ENCODE data around the gene GLS. TPM values are rescaled to one million over a fixed set of nuclear protein-coding genes. Genes with fewer than 3 reads are reported as not detected.
A peak's percentile ranks its signal among the peaks of the same experiment; 100 is the strongest.

Gene GLS
- total RNA-seq, 3 donors from 2014 or later (not counting 1 experiment from before 2014, with no cell fraction given), result 279 to 322 (median 285) TPM

DNA sequence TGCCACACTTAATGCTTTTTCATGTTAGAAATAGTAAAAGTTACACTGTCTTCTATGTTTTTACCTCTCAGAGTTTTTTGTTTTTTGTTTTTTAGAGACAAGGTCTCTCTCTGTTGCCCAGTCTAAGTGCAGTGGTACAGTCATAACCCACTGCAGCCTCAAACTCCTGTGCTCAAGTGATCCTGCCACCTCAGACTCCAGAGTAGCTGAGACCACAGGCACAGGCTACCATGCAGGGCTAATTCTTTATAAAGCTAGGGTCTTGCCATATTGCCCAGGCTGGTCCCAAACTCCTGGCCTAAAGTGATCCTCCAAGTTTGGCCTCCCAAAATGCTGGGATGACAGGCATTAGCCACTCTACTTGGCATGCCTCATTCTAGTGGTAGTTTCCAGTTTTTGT, 33.1 kb downstream of the GLS start:
- peaks cover 52% of the 10 kb centered on the region for H3K36me3 ChIP-seq (ENCODE audit: control insufficient read depth, insufficient read depth, low read length)
- no peak for DNase-seq
- Mint-ChIP-seq H3K27ac (peak overlapping the region in 1 of 2 donors; percentile 12), H3K9me3 (no peaks in the 10 kb centered on the region), H3K4me1 (peaks cover 22 to 48% of the 10 kb centered on the region in 2 donors), H3K36me3 (no peaks in the 10 kb centered on the region), H3K4me3 (no peak overlapping the region), H3K27me3 (ENCODE audit: low read depth in 2 of 2) (no peaks in the 10 kb centered on the region)
- H3K4me3 ChIP-seq (ENCODE audit: low read length), result no peak overlapping the region
- no peaks in the 10 kb centered on the region for H3K9me3 ChIP-seq (ENCODE audit: control insufficient read depth, insufficient read depth, low read length)
- no peak overlapping the region for H3K27ac ChIP-seq (ENCODE audit: low read length)
- H3K4me1 ChIP-seq (ENCODE audit: control insufficient read depth, insufficient read depth, low read length), result no peaks in the 10 kb centered on the region
- intact Hi-C loops (cut with micrococcal nuclease), result no loop called here
- no peaks in the 10 kb centered on the region for H3K27me3 ChIP-seq (ENCODE audit: control insufficient read depth, insufficient read depth, low read length)
- peak in 1 of 3 donors; percentile 15 for ATAC-seq
- TF ChIP-seq CTCF (IDR thresholded peaks at IDR 0.05), result no peak

- Histone ChIP-seq H3K27ac (ENCODE audit: low read length) (no peak overlapping the region), H3K4me1 (ENCODE audit: control insufficient read depth, insufficient read depth, low read length) (no peaks in the 10 kb centered on the region), H3K4me3 (ENCODE audit: low read length) (no peak overlapping the region), H3K36me3 (ENCODE audit: control insufficient read depth, insufficient read depth, low read length) (peaks cover 62% of the 10 kb centered on the region), H3K27me3 (ENCODE audit: control insufficient read depth, insufficient read depth, low read length) (no peaks in the 10 kb centered on the region), H3K9me3 (ENCODE audit: control insufficient read depth, insufficient read depth, low read length) (no peaks in the 10 kb centered on the region)
- WGBS (ENCODE audit: insufficient coverage), result 50% methylated on average over 3 of the region's 3 CpGs
- peaks cover 17 to 43% of the 10 kb centered on the region in 2 donors for H3K4me1 Mint-ChIP-seq
- H3K4me3 Mint-ChIP-seq, result no peak overlapping the region
- peak in 1 of 2 donors; percentile 35 for DNase-seq
- H3K36me3 Mint-ChIP-seq, result no peaks in the 10 kb centered on the region
- H3K9me3 Mint-ChIP-seq, result no peaks in the 10 kb centered on the region
- no peak for ATAC-seq
- peak overlapping the region; percentile 21 to 35 for H3K27ac Mint-ChIP-seq
- H3K27me3 Mint-ChIP-seq (ENCODE audit: low read depth in 2 of 2), result no peaks in the 10 kb centered on the region
- no peak for TF ChIP-seq CTCF (IDR thresholded peaks at IDR 0.05)
- intact Hi-C loops (cut with micrococcal nuclease), result no loop called here
Observed at GRCh38 chr2:190916829-190917228, 36.2 kb downstream of the GLS start.

DNA sequence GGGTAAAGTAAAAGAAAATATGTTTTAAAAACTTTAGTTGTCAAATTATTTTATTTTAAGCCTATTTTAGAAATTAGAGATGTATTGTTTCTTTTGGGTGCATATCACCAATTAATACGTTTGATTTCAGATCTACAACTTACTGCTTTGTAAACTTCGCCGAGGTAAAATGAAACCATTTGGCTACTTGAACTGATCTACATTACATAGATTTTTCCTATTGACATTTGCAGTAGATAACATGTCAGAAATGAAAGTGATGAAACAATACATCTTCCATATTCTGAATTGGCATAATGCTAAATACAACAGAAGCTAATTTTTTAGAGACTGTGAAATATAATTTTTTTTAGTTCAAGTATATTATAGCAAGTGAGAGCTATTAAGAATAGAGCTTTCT, 39.5 kb downstream of the GLS start:
- DNase-seq (no peak), ATAC-seq (no peak)
- Histone ChIP-seq H3K27ac (ENCODE audit: low read length) (no peak overlapping the region), H3K36me3 (ENCODE audit: control insufficient read depth, insufficient read depth, low read length) (peaks cover 75% of the 10 kb centered on the region), H3K27me3 (ENCODE audit: control insufficient read depth, insufficient read depth, low read length) (no peaks in the 10 kb centered on the region), H3K4me3 (ENCODE audit: low read length) (no peak overlapping the region), H3K4me1 (ENCODE audit: control insufficient read depth, insufficient read depth, low read length) (no peaks in the 10 kb centered on the region), H3K9me3 (ENCODE audit: control insufficient read depth, insufficient read depth, low read length) (no peaks in the 10 kb centered on the region)
- no peak overlapping the region for H3K27ac Mint-ChIP-seq
- no peaks in the 10 kb centered on the region for H3K27me3 Mint-ChIP-seq (ENCODE audit: low read depth in 2 of 2)
- H3K36me3 Mint-ChIP-seq, result peaks cover 16% of the 10 kb centered on the region
- no peaks in the 10 kb centered on the region for H3K9me3 Mint-ChIP-seq
- H3K4me1 Mint-ChIP-seq, result peaks cover 24 to 36% of the 10 kb centered on the region in 2 donors
- H3K4me3 Mint-ChIP-seq, result no peak overlapping the region
- no peak for TF ChIP-seq CTCF (IDR thresholded peaks at IDR 0.05)
- WGBS (ENCODE audit: insufficient coverage), result no CpG with 5 or more reads among the region's 3 CpGs
- intact Hi-C loops (cut with micrococcal nuclease), result no loop called here

- H3K9me3 ChIP-seq (ENCODE audit: control insufficient read depth, insufficient read depth, low read length), result no peaks in the 10 kb centered on the region
- intact Hi-C loops (cut with micrococcal nuclease), result no loop called here
- H3K4me3 Mint-ChIP-seq, result no peak overlapping the region
- WGBS (ENCODE audit: insufficient coverage), result 83% methylated on average over 1 of the region's 1 CpG
- ATAC-seq, result no peak
- H3K27ac Mint-ChIP-seq, result peak overlapping the region; percentile 49 to 53
- H3K36me3 Mint-ChIP-seq, result peaks cover 16% of the 10 kb centered on the region
- peaks cover 80% of the 10 kb centered on the region for H3K36me3 ChIP-seq (ENCODE audit: control insufficient read depth, insufficient read depth, low read length)
- TF ChIP-seq CTCF (IDR thresholded peaks at IDR 0.05), result no peak
- H3K27ac ChIP-seq (ENCODE audit: low read length), result no peak overlapping the region
- no peak for DNase-seq
- no peaks in the 10 kb centered on the region for H3K27me3 Mint-ChIP-seq (ENCODE audit: low read depth in 2 of 2)
- H3K27me3 ChIP-seq (ENCODE audit: control insufficient read depth, insufficient read depth, low read length), result no peaks in the 10 kb centered on the region
- no peak overlapping the region for H3K4me3 ChIP-seq (ENCODE audit: low read length)
- H3K4me1 Mint-ChIP-seq, result peaks cover 23 to 24% of the 10 kb centered on the region in 2 donors
- no peaks in the 10 kb centered on the region for H3K4me1 ChIP-seq (ENCODE audit: control insufficient read depth, insufficient read depth, low read length)
- H3K9me3 Mint-ChIP-seq, result no peaks in the 10 kb centered on the region
Observed at GRCh38 chr2:190922376-190922775, 41.8 kb downstream of the GLS start.
